OCI-LY7 (cell line): ENCODE results near the gene ABHD6.

ENCODE experiments used
- CTCF ChIP-seq: fragments of 200-600 bp; sonication (generic); conservative IDR thresholded peaks from 2 replicates; pipeline ENCODE4 v1.5.1; 2014; ENCODE audit warnings: mild to moderate bottlenecking, antibody characterized with exemption, low read length, moderate library complexity, mixed read lengths
- EZH2phosphoT487 ChIP-seq: fragments of 200-600 bp; sonication (generic); IDR thresholded peaks from 2 replicates; pipeline ENCODE4 v1.6.1; 2018; ENCODE audit warnings: low read depth, borderline replicate concordance, mild to moderate bottlenecking, mixed run types, antibody characterized with exemption, low read length, moderate library complexity, mixed read lengths

DNA sequence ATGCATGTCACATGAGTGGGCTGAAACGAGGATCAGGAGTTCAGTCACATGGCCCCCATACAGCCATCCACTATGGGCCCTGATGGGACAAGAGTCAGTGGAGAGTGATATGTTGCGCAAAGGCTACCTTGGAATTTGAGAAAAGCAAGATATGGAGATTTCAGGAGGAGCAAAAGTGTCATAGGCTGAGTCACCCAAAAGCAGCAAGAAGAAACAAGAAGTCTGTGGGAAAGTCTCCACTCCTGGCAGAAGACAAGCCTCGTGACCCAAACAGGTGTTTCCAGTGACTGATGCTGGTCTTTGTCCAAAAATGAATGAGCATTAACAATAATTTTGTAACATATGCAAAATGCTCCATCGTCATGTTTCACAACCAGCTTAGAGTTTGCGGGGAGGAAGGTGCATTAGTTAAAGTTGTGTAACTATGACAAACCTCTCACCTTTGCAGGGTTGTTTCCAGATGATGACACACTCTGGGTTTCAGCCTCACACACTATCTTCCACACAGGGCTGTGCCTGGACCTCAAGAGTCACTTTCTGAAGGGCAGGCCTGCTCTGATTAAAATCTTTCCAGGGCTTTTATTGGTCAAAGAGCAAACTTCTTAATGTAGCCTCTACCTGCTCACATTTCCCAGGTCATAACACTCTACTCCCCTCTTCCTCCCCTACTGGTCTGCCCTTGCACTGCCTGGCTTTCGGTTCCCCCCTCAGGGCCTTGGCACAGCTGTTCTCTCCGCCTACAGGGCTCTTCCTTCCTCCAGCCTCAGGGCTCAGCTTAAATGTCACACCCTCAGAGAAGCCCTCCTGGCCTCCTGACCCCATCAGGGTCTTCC, 22.9 kb upstream of the ABHD6 start:
- TF ChIP-seq EZH2phosphoT487: no peak
- peak; percentile 54 for TF ChIP-seq CTCF
